Stimulated activated naive CD8-positive, alpha-beta T cell treated with anti-CD3 and anti-CD28 coated beads, Interleukin-15, Interleukin-2, amounts not matched to agents 100 ng/mL and 50 ng/mL, for 24 hours (primary cell): ENCODE results near the gene KCNG2.
"Not testable (repeated sequence)": the region's sequence is repeated elsewhere in the genome, so short reads cannot be mapped to it uniquely, and the experiment has no call there.

Experiments used
- H3K27ac Mint-ChIP-seq: one replicate; pipeline ENCODE4 v1.8.0; 2021; ENCODE audit warnings: mild to moderate bottlenecking, mixed read lengths
- H3K27me3 Mint-ChIP-seq: one replicate; pipeline ENCODE4 v1.8.0; 2021; ENCODE audit warnings: mixed read lengths
- H3K36me3 Mint-ChIP-seq: one replicate; pipeline ENCODE4 v1.8.0; 2021; ENCODE audit warnings: low read depth, mixed read lengths
- H3K4me1 Mint-ChIP-seq: one replicate; pipeline ENCODE4 v1.8.0; 2021; ENCODE audit warnings: low read depth, mixed read lengths
- H3K4me3 Mint-ChIP-seq: one replicate; pipeline ENCODE4 v1.8.0; 2021; ENCODE audit warnings: mild to moderate bottlenecking, mixed read lengths
- H3K9me3 Mint-ChIP-seq: one replicate; pipeline ENCODE4 v1.8.0; 2021; ENCODE audit warnings: mixed read lengths

Gene KCNG2

GRCh38 chr18:79877163-79878091, 79.7 kb downstream of the KCNG2 start:
- H3K4me1 Mint-ChIP-seq: no peaks in the 10 kb centered on the region
- H3K36me3 Mint-ChIP-seq: no peaks in the 10 kb centered on the region
- peaks cover 4% of the 10 kb centered on the region for H3K27me3 Mint-ChIP-seq
- H3K9me3 Mint-ChIP-seq: no peaks in the 10 kb centered on the region
- H3K4me3 Mint-ChIP-seq: no peak overlapping the region
- no peak overlapping the region for H3K27ac Mint-ChIP-seq

- H3K27ac Mint-ChIP-seq, H3K36me3 Mint-ChIP-seq, H3K9me3 Mint-ChIP-seq, H3K4me1 Mint-ChIP-seq, H3K27me3 Mint-ChIP-seq, H3K4me3 Mint-ChIP-seq: not testable (repeated sequence)
Measured at GRCh38 chr18:79878246-79878645, 80.5 kb downstream of the KCNG2 start.

DNA sequence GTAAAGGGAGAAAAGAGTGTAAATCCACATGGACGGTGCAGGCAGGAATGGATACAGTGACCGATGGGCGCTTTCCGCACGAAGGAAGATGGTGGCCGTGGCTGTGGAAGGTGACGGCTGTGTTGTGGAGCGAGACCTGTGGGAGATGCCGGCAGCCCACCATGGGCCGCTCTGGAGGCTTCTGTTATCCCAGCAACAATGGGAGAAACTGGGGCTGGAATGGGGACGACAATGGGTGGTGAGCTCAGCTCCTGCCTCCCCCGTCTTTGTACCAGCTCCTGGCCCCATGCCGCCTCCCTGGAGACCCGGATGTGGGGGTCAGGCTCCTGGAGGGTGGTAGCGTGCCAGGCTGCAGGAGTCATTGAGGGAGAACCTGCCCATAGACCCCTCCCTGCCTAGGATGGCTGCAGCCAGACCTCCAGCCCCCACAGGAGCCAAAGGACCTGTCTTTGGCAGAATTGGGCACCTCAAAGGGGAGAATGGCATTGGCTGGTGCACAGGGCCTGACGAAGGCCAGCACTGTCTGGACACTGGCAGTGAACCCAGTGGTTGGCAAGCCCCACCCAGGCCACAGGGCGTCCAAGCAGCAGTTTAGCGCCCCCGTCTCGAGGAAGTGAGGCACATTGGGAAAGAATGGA, 81.1 kb downstream of the KCNG2 start:
- no peak overlapping the region for H3K27ac Mint-ChIP-seq
- H3K36me3 Mint-ChIP-seq: no peaks in the 10 kb centered on the region
- H3K4me3 Mint-ChIP-seq: no peak overlapping the region
- no peaks in the 10 kb centered on the region for H3K9me3 Mint-ChIP-seq
- H3K27me3 Mint-ChIP-seq: peaks cover 4% of the 10 kb centered on the region
- H3K4me1 Mint-ChIP-seq: no peaks in the 10 kb centered on the region

GRCh38 chr18:79879566-79879965, 81.8 kb downstream of the KCNG2 start:
- no peak overlapping the region for H3K4me3 Mint-ChIP-seq
- H3K27ac Mint-ChIP-seq: no peak overlapping the region
- H3K4me1 Mint-ChIP-seq: no peaks in the 10 kb centered on the region
- no peaks in the 10 kb centered on the region for H3K36me3 Mint-ChIP-seq
- H3K9me3 Mint-ChIP-seq: no peaks in the 10 kb centered on the region
- peaks cover 4% of the 10 kb centered on the region for H3K27me3 Mint-ChIP-seq

GRCh38 chr18:79881695-79882094, 84.0 kb downstream of the KCNG2 start:
- Mint-ChIP-seq H3K27ac (no peak overlapping the region), H3K4me3 (no peak overlapping the region), H3K27me3 (no peaks in the 10 kb centered on the region), H3K36me3 (no peaks in the 10 kb centered on the region), H3K9me3 (no peaks in the 10 kb centered on the region), H3K4me1 (no peaks in the 10 kb centered on the region)

GRCh38 chr18:79882522-79883241, 84.9 kb downstream of the KCNG2 start:
- H3K4me1 Mint-ChIP-seq: no peaks in the 10 kb centered on the region
- no peaks in the 10 kb centered on the region for H3K9me3 Mint-ChIP-seq
- H3K27ac Mint-ChIP-seq: no peak overlapping the region
- H3K36me3 Mint-ChIP-seq: no peaks in the 10 kb centered on the region
- no peaks in the 10 kb centered on the region for H3K27me3 Mint-ChIP-seq
- H3K4me3 Mint-ChIP-seq: no peak overlapping the region

- no peaks in the 10 kb centered on the region for H3K9me3 Mint-ChIP-seq
Measured at GRCh38 chr18:79883461-79884293, 85.9 kb downstream of the KCNG2 start.

GRCh38 chr18:79884294-79884962, 86.7 kb downstream of the KCNG2 start:
- Mint-ChIP-seq H3K27ac (no peak overlapping the region), H3K4me1 (no peaks in the 10 kb centered on the region), H3K9me3 (peaks cover 7% of the 10 kb centered on the region), H3K4me3 (no peak overlapping the region), H3K36me3 (peaks cover 2% of the 10 kb centered on the region), H3K27me3 (no peaks in the 10 kb centered on the region)

More at GRCh38 chr18:79883461-79884293, 85.9 kb downstream of the KCNG2 start:
- Mint-ChIP-seq H3K27me3 (no peaks in the 10 kb centered on the region), H3K4me3 (no peak overlapping the region), H3K4me1 (no peaks in the 10 kb centered on the region), H3K36me3 (no peaks in the 10 kb centered on the region), H3K27ac (no peak overlapping the region)

GRCh38 chr18:79884963-79885728, 87.4 kb downstream of the KCNG2 start:
- Mint-ChIP-seq H3K27ac (no peak overlapping the region), H3K27me3 (no peaks in the 10 kb centered on the region), H3K9me3 (peaks cover 10% of the 10 kb centered on the region), H3K4me3 (no peak overlapping the region), H3K4me1 (peaks cover under 1% of the 10 kb centered on the region), H3K36me3 (peaks cover 5% of the 10 kb centered on the region)

- Mint-ChIP-seq H3K27ac (no peak overlapping the region), H3K9me3 (peaks cover 29% of the 10 kb centered on the region), H3K4me1 (peaks cover 9% of the 10 kb centered on the region), H3K36me3 (peaks cover 5% of the 10 kb centered on the region), H3K4me3 (no peak overlapping the region), H3K27me3 (no peaks in the 10 kb centered on the region)
Measured at GRCh38 chr18:79887181-79888000, 89.7 kb downstream of the KCNG2 start.

DNA sequence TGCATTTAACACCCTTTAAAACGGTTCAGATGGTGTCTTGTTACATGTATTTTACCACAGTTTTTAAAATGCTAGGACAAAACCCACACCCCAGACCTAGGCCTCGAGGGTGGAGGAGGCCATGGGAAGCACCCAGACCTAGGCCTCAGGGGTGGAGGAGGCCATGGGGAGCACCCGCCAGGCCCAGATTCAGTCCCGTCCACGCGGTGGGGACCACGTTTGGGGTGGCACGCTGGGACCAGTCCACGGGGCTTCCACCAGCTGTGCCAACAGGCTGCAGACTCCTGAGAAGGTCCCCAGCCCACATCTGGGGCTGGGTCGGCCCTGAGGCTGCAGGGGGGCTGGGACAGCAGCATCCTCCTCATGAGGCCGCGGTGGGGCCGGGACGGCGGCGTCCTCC, 90.3 kb downstream of the KCNG2 start:
- Mint-ChIP-seq H3K27ac (no peak overlapping the region), H3K36me3 (peaks cover 5% of the 10 kb centered on the region), H3K4me1 (peaks cover 9% of the 10 kb centered on the region), H3K27me3 (no peaks in the 10 kb centered on the region), H3K9me3 (peaks cover 35% of the 10 kb centered on the region), H3K4me3 (no peak overlapping the region)

GRCh38 chr18:79889569-79889968, 91.8 kb downstream of the KCNG2 start:
- peaks cover 9% of the 10 kb centered on the region for H3K4me1 Mint-ChIP-seq
- H3K4me3 Mint-ChIP-seq: no peak overlapping the region
- H3K9me3 Mint-ChIP-seq: peaks cover 50% of the 10 kb centered on the region
- no peak overlapping the region for H3K27ac Mint-ChIP-seq
- H3K27me3 Mint-ChIP-seq: no peaks in the 10 kb centered on the region
- H3K36me3 Mint-ChIP-seq: peaks cover 5% of the 10 kb centered on the region

- peak overlapping the region; percentile 2 for H3K27ac Mint-ChIP-seq
- no peak overlapping the region for H3K4me3 Mint-ChIP-seq
Measured at GRCh38 chr18:79890674-79891073, 92.9 kb downstream of the KCNG2 start.

More at GRCh38 chr18:79890674-79891073, 92.9 kb downstream of the KCNG2 start:
- peaks cover 5% of the 10 kb centered on the region for H3K36me3 Mint-ChIP-seq
- no peaks in the 10 kb centered on the region for H3K27me3 Mint-ChIP-seq
- peaks cover 61% of the 10 kb centered on the region for H3K9me3 Mint-ChIP-seq
- peaks cover 9% of the 10 kb centered on the region for H3K4me1 Mint-ChIP-seq
